ENCODE results near the gene H1-8.

- TF ChIP-seq CTCF (IDR thresholded peaks at IDR 0.05; ENCODE audit: poor library complexity) (no peak), EZH2 (IDR thresholded peaks at IDR 0.05; ENCODE audit: borderline replicate concordance) (no peak), EZH2phosphoT487 (IDR thresholded peaks at IDR 0.05; ENCODE audit: low read depth, severe bottlenecking, unreplicated experiment) (no peak)
Observed at GRCh38 chr3:129554356-129555152, 11.6 kb downstream of the H1-8 start.

Measured in hepatocyte (in vitro differentiated cells).